Testis (tissue), 2 donors: ENCODE measurements around the gene STIM2.

ENCODE experiments used
- CTCF ChIP-seq, 3 experiments: fragments of 450-650 bp in 2 of 3; fragments of 200-600 bp in 1 of 3; sonication (generic) in 1 of 3; IDR thresholded peaks; one replicate each; pipeline ENCODE4 v1.5.1; 2016 to 2019; ENCODE audit warnings: antibody characterized with exemption in 3 of 3, mild to moderate bottlenecking in 2 of 3, moderate library complexity in 1 of 3
- POLR2A ChIP-seq: fragments of 450-650 bp; IDR thresholded peaks from one replicate; pipeline ENCODE4 v1.6.1; 2017; ENCODE audit warnings: antibody characterized with exemption, mild to moderate bottlenecking, moderate library complexity

- TF ChIP-seq CTCF (IDR thresholded peaks at IDR 0.05) (no peak), POLR2A (no peak)
These were observed 50.6 kb downstream of the STIM2 start for GRCh38 chr4:26911254-26911653.
